IMR-90 (cell line): Measurements from ENCODE around the gene ETHE1. TPM values are rescaled to one million over a fixed set of nuclear protein-coding genes. Genes with fewer than 3 reads are reported as not detected.

Source experiments
- ATAC-seq: fragments of 200-7000 bp; cut with Tn5 transposase; 2 replicates; pipeline ENCODE4 v1.9.1; 2020; ENCODE audit warnings: low read depth, mild to moderate bottlenecking, moderate library complexity
- BruUV-seq: library from RNA; stranded (reverse); fragments of 400-500 nt; replicated peaks from 2 replicates; lab custom pipeline; 2021; lab: Mats Ljungman, UMichigan
- CTCF ChIA-PET: fragments of 300-600 bp; formaldehyde crosslinking; extraction: SDS; loops from one replicate; lab custom pipeline; 2021; ENCODE audit warnings: antibody characterized with exemption; lab: Yijun Ruan, JAX
- POLR2A ChIA-PET: fragments of 300-600 bp; sonication (Branson Sonifier 250); formaldehyde crosslinking; loops from one replicate; lab custom pipeline; 2022; ENCODE audit warnings: antibody characterized with exemption; ENCODE audit not compliant: unreplicated experiment; lab: Charles Lee
- DNase-seq: peaks from one replicate; pipeline ENCODE4 v3.0.0; 2013
- H2AFZ ChIP-seq: replicated peaks from 2 replicates; pipeline ENCODE3; 2013; ENCODE audit warnings: low read length, mild to moderate bottlenecking; ENCODE audit not compliant: poor library complexity
- H2AK5ac ChIP-seq: 2 replicates; pipeline ENCODE4 v1.6.1; 2013; ENCODE audit warnings: low read depth, low read length, inconsistent platforms
- H2AK9ac ChIP-seq: replicated peaks from 2 replicates; pipeline ENCODE3; 2013; ENCODE audit warnings: mild to moderate bottlenecking, low read depth, low read length, moderate library complexity; ENCODE audit not compliant: poor library complexity
- H2BK120ac ChIP-seq: 2 replicates; pipeline ENCODE4 v1.6.1; 2013; ENCODE audit warnings: low read depth, low read length, inconsistent platforms
- H2BK15ac ChIP-seq: 3 replicates; pipeline ENCODE4 v1.6.1; 2013; ENCODE audit warnings: low read depth, low read length, inconsistent platforms
- H2BK20ac ChIP-seq: 2 replicates; pipeline ENCODE4 v1.6.1; 2013; ENCODE audit warnings: low read depth, mild to moderate bottlenecking, inconsistent platforms, low read length, moderate library complexity
- H2BK5ac ChIP-seq: 2 replicates; pipeline ENCODE4 v1.6.1; 2013; ENCODE audit warnings: mild to moderate bottlenecking, low read depth, low read length, inconsistent platforms; ENCODE audit not compliant: poor library complexity, severe bottlenecking
- H3K14ac ChIP-seq: replicated peaks from 2 replicates; pipeline ENCODE4 v1.6.1; 2013; ENCODE audit warnings: low read depth, low read length, inconsistent platforms
- H3K18ac ChIP-seq: 2 replicates; pipeline ENCODE4 v1.6.1; 2013; ENCODE audit warnings: low read depth, low read length, control low read depth
- H3K23ac ChIP-seq: 2 replicates; pipeline ENCODE4 v1.6.1; 2013; ENCODE audit warnings: low read depth, low read length, inconsistent platforms
- H3K27ac ChIP-seq: 2 replicates; pipeline ENCODE4 v1.5.1; 2013; ENCODE audit warnings: mild to moderate bottlenecking, control low read depth, low read length; ENCODE audit not compliant: insufficient read depth
- H3K27me3 ChIP-seq: 2 replicates; pipeline ENCODE4 v1.6.1; 2013; ENCODE audit warnings: low read length; ENCODE audit not compliant: control insufficient read depth, insufficient read depth
- H3K36me3 ChIP-seq: 2 replicates; pipeline ENCODE4 v1.6.1; 2013; ENCODE audit warnings: low read length, mixed read lengths; ENCODE audit not compliant: control insufficient read depth, insufficient read depth
- H3K4ac ChIP-seq: 2 replicates; pipeline ENCODE4 v1.6.1; 2013; ENCODE audit warnings: low read depth, low read length, inconsistent platforms
- H3K4me1 ChIP-seq: 2 replicates; pipeline ENCODE4 v1.6.1; 2013; ENCODE audit warnings: low read length, mixed read lengths; ENCODE audit not compliant: control insufficient read depth, insufficient read depth
- H3K4me2 ChIP-seq: 2 replicates; pipeline ENCODE4 v1.6.1; 2013; ENCODE audit warnings: low read depth, mild to moderate bottlenecking, control low read depth, low read length, moderate library complexity
- H3K4me3 ChIP-seq: 2 replicates; pipeline ENCODE4 v1.5.1; 2013; ENCODE audit warnings: low read depth, mild to moderate bottlenecking, control low read depth, low read length, moderate library complexity; ENCODE audit not compliant: insufficient read depth
- H3K56ac ChIP-seq: 2 replicates; pipeline ENCODE4 v1.6.1; 2013; ENCODE audit warnings: low read length, inconsistent platforms; ENCODE audit not compliant: insufficient read depth; ENCODE audit errors: extremely low read depth
- H3K79me1 ChIP-seq, 2 experiments: 2 replicates each; pipeline ENCODE4 v1.6.1; 2013; ENCODE audit warnings: low read length in 2 of 2, inconsistent platforms in 1 of 2, low read depth in 1 of 2
- H3K9ac ChIP-seq: 2 replicates; pipeline ENCODE4 v1.6.1; 2013; ENCODE audit warnings: low read depth, low read length, control low read depth
- H3K9me1 ChIP-seq: 2 replicates; pipeline ENCODE4 v1.6.1; 2013; ENCODE audit warnings: low read length, inconsistent platforms; ENCODE audit not compliant: insufficient read depth
- H3K9me3 ChIP-seq: 2 replicates; pipeline ENCODE4 v1.6.1; 2013; ENCODE audit warnings: low read length; ENCODE audit not compliant: control insufficient read depth, insufficient read depth
- H4K20me1 ChIP-seq: 2 replicates; pipeline ENCODE4 v1.6.1; 2013; ENCODE audit warnings: low read length, inconsistent platforms; ENCODE audit not compliant: insufficient read depth
- H4K5ac ChIP-seq: 2 replicates; pipeline ENCODE4 v1.6.1; 2013; ENCODE audit warnings: mild to moderate bottlenecking, low read depth, low read length, control low read depth
- H4K8ac ChIP-seq, 2 experiments: 2 replicates each; pipeline ENCODE4 v1.6.1; 2013; ENCODE audit warnings: low read depth in 2 of 2, low read length in 2 of 2, control low read depth in 1 of 2, inconsistent platforms in 1 of 2
- H4K91ac ChIP-seq: 2 replicates; pipeline ENCODE4 v1.6.1; 2013; ENCODE audit warnings: low read depth, low read length, inconsistent platforms; ENCODE audit not compliant: insufficient read depth
- BHLHE40 ChIP-seq: fragments of 150-350 bp; IDR thresholded peaks from 2 replicates; pipeline ENCODE4 v1.6.1; 2016; ENCODE audit warnings: mild to moderate bottlenecking, low read depth, low read length
- RCOR1 ChIP-seq: IDR thresholded peaks from 2 replicates; pipeline ENCODE4 v1.6.1; 2012; ENCODE audit warnings: mild to moderate bottlenecking, low read length, improper control_type of control experiment; ENCODE audit not compliant: insufficient replicate concordance
- WGBS, 2 experiments: methylation state at CpG; one replicate each; pipeline versions ENCODE4 v1.1.5 to v1.1.7; 2013; ENCODE audit warnings: missing lambda C conversion rate in 2 of 2; ENCODE audit not compliant: insufficient read length in 1 of 2; ENCODE audit errors: extremely low coverage in 2 of 2; 5-methylcytosine and 5-hydroxymethylcytosine counted together
- dilution Hi-C: fragments of 300-500 bp; cut with HindIII; formaldehyde crosslinking; loops from one replicate; pipeline ENCODE4 v1.14.3; 2018; ENCODE audit warnings: low sequenced_read_pairs; ENCODE audit not compliant: unreplicated experiment
- in situ Hi-C: fragments of 300-500 bp; cut with MboI; formaldehyde crosslinking; loops from 3 replicates; pipeline ENCODE4 v1.14.3; 2019; ENCODE audit warnings: low sequenced_read_pairs, inconsistent platforms, mixed read lengths
- intact Hi-C: fragments of 100-400 bp; cut with micrococcal nuclease; formaldehyde crosslinking; loops from 2 replicates; pipeline ENCODE4 v1.10.0; 2022
- polyA plus RNA-seq, 3 experiments: library from polyadenylated mRNA; depleted of rRNA; stranded (reverse); fragments of >200 nt; gene quantifications; 2 replicates each; pipeline ENCODE4 v1.2.3, GENCODE V29; 2012; ENCODE audit warnings: low replicate concordance in 1 of 3
- total RNA-seq: library from RNA; depleted of rRNA; stranded (reverse); fragments of >200 nt; gene quantifications from 2 replicates; pipeline ENCODE4 v1.2.3, GENCODE V29; 2012

Gene ETHE1
- total and polyA plus RNA-seq, 2 of the 4 experiments (the other 2 are of a cell fraction): 161 to 233 TPM

- Histone ChIP-seq H3K14ac (no peak overlapping the region), H3K23ac (no peak overlapping the region), H4K8ac (no peak overlapping the region), H3K79me1 (no peaks in the 10 kb centered on the region), H3K4me2 (no peak overlapping the region), H3K4me1 (no peaks in the 10 kb centered on the region), H2AK5ac (no peak overlapping the region), H3K27me3 (no peaks in the 10 kb centered on the region), H3K4ac (no peak overlapping the region), H4K20me1 (no peaks in the 10 kb centered on the region), H3K36me3 (peaks cover 4% of the 10 kb centered on the region), H3K9ac (no peak overlapping the region), H3K4me3 (no peak overlapping the region), H4K5ac (no peak overlapping the region), H3K18ac (no peak overlapping the region), H4K91ac (no peak overlapping the region), H3K27ac (no peak overlapping the region), H3K56ac (no peak overlapping the region), H2BK120ac (no peak overlapping the region), H2AFZ (no peak overlapping the region), H2BK15ac (no peak overlapping the region), H2AK9ac (no peak overlapping the region), H3K9me1 (peaks cover 5% of the 10 kb centered on the region; the same call in 1 of the 2 replicates), H2BK20ac (no peak overlapping the region), H3K9me3 (no peaks in the 10 kb centered on the region), H2BK5ac (no peak overlapping the region)
- WGBS, 2 experiments: 86% methylated on average over 4 of the region's 8 CpGs; no CpG with 5 or more reads in 1 of the 2 experiments
- POLR2A ChIA-PET: no interaction called here
- no TSS peak for BruUV-seq
- no peak for DNase-seq
- CTCF ChIA-PET: no interaction called here
- in situ Hi-C loops (no loop called here), intact Hi-C loops (no loop called here), dilution Hi-C loops (no loop called here)
- no peak for ATAC-seq
- TF ChIP-seq BHLHE40 (no peak), RCOR1 (no peak)
Observed at GRCh38 chr19:43488179-43488578, 38.8 kb downstream of the ETHE1 start.
